Suppressor macrophage treated with lipopolysaccharide for 4 hours (primary cell): ENCODE measurements around the gene FAM20A.
"Not testable (repeated sequence)": the region's sequence is repeated elsewhere in the genome, so short reads cannot be mapped to it uniquely, and the experiment has no call there.

ENCODE experiments used
- DNase-seq: peaks from one replicate; pipeline ENCODE4 v3.0.0-alpha.2; 2020

FAM20A gene

DNA sequence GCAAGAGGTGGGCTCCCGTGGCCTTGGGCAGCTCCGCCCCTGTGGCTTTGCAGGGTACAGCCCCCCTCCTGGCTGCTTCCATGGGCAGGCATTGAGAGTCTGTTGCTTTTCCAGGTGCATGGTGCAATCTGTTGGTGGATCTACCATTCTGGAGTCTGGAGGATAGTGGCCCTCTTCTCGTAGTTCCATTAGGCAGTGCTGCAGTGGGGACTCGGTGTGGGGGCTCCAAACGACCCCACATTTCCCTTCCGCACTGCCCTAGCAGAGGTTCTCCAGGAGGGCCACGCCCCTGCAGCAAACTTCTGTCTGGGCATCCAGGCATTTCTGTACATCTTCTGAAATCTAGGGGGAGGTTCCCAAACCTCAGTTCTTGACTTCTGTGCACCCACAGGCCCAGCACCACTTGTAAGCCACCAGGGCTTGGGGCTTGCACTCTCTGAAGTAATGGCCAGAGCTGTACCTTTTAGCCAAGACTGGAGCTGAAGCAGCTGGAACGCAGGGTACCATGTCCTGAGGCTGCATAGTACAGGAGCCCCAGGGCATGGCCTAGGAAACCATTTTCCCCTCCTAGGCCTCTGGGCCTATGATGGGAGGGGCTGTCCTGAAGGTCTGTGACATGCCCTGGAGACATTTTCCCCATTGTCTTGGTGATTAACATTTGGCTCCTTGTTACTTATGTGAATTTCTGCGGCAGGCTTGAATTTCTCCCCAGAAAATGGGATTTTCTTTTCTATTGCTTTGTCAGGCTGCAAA is 82.9 kb downstream of the FAM20A start:
- no peak for DNase-seq

DNA sequence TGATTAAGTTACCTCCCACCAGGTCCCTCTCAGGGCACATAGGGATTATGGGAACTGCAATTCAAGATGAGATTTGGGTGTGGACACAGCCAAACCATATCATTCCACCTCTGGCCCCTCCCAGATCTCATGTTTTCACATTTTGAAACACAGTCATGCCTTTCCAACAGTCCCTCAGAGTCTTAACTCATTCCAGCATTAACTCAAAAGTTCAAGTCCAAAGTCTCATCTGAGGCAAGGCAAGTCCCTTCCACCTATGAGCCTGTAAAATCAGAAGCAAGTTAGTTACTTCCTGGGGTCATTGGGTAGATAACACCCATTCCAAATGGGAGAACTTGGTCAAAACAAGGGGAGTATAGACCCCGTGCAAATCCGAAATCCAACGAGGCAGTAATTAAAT is 83.6 kb downstream of the FAM20A start:
- not testable (repeated sequence) for DNase-seq

DNA sequence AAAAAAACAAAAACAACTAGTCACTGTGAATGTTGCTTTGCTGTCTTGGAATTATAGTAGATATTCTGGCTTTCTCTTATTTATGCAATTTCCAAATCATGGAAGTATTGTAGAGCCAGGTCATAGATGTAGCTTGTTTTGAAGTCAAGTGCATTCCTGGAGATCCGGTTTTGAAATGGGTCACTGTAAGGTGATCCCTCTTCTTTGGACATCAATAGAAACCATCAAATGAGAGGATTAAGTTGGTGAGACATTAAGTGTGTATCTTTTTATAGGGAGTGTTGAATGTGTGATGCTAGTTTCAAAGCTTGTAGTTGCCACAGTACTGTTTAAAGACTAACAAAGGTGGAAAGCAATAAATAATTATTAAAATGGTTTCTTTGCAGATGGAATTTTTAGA is 84.4 kb downstream of the FAM20A start:
- no peak for DNase-seq

DNA sequence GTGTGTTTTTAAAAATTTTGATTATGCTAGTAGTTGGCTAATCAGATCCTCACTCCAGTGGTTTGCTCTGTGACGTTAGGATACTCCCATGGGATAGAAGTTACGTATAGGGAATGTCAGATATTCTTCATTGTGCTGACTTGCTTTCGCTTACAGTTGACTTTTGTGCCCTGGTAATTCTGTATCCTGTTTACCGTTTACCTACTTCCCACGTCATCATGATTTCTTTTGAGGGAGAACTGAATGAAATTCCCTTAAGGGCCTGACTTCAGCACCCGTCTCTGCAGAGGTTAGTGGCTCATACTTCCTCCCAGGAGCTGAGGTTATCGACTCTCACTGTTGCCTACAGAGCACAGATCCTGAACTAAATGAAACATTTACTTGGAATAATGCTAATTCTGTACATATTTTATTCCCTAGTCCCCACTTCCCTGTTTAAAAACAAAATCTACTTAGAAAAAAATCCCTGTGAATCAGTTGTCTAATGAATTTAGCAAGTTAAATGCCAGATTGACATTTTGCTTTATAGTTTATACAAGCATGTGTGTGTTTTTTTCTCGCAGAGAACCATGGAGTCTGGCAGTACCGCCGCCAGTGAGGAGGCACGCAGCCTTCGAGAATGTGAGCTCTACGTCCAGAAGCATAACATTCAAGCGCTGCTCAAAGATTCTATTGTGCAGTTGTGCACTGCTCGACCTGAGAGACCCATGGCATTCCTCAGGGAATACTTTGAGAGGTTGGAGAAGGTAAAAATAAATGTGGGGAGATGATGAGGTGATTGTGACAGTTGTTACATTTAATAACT is 86.1 kb downstream of the FAM20A start:
- peak; percentile 54 for DNase-seq

DNA sequence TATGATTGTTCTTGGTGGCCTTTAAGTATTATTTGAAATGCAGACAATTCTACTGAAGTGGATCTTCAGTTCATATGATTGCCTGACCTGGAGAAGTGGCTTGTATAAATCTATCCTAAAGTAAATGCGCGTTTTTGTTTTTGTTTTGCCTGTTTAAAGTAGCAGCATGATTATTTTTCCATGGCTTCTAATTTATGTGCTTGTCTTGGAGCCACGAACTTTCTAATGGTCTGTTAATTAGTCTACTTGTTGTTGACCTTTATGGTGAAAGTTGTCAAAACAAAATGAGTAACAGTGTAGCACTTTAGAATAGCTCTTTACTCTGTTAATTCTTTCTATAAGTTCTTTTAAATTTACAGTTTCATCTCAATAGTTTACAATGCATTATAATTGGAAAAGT is 87.2 kb downstream of the FAM20A start:
- no peak for DNase-seq

DNA sequence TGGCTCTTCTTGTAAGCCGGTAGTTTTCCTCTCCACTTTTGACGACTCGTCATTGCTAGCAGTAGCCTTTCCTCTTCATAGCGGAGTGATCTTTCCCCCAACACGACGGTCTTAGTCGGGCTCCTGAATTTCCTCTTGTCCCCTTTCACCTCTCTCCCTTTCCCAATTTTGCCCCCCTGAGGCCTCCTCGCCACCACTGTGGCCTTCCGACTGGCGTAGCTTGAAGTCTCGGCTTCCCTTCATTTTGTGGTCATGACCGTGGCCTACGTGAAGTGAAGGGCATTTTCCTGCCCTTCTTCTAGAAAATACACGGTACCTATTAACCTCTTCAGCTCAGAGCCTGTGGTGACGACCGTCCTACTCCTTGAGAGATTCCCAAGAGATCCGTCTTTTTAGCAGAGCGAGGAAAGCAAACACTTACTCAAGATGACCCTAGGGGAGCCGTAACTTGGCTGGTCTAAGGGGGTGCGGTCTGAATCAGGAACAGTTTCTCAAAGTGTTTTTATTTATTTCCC is 88.2 kb downstream of the FAM20A start:
- peak; percentile 50 for DNase-seq

DNA sequence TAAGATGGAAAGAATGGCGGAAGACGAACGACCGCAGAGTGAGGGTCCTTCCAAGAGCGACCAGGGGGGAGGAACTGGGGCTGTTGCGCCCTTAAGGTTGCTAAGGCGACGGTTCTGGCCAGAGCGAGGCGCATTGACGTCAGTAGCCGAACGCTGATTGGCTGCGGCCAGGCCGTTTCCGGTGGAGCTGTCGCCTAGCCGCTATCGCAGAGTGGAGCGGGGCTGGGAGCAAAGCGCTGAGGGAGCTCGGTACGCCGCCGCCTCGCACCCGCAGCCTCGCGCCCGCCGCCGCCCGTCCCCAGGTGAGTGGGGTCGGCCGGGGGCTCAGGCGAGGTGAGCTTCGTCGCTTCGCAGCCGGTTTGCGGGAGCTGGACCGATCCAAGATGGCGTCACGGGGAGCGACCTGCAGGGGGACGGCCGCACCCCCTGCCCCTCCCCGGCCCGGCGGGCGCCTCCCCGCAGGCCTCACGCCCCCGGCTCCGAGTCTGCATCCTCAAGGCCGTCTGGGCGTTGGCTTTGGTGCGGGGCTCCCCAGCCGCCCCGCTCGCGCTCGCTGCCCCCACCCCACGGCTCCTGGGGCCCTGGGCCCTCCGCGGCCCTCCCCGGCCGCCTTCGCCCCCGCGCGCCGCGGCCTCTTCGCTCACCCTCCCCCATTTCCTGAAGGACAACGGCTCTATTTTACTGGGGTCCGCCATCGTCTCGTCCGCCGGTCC is 88.8 kb downstream of the FAM20A start, which contains the start of gene PRKAR1A:
PRKAR1A (plus strand) TSS at position 184 of the 713 bp plus-strand sequence. CDS start 2,970 bp downstream, outside the sequence.
- peak; percentile 94 for DNase-seq

DNA sequence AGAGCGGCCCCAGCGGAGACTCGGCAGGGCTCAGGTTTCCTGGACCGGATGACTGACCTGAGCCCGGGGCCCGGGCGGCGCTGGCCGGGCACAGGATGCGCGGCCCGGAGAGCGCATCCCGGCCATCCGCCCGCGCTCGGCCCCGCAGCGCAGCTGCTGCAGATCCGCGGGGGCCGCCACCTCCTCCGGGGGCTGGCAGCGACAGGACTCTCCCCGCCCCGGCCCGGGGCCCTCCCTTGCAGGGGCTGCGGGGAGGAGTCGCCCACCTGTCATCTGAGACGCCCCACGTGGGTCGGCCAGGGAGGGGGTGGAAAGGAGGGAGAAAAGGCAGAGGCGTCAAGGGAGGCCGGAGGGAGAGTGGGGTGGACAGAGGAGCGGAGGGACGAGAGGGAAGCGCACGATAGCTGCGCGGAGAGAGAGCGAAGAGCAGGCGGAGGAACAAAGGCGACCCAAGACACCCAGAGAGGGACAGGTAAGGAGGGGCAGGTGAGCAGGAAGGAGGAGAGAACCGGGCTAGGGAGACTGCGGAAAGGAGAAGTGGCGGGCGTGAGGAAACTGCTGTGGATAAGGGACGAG is 89.4 kb downstream of the FAM20A start:
- no peak for DNase-seq

DNA sequence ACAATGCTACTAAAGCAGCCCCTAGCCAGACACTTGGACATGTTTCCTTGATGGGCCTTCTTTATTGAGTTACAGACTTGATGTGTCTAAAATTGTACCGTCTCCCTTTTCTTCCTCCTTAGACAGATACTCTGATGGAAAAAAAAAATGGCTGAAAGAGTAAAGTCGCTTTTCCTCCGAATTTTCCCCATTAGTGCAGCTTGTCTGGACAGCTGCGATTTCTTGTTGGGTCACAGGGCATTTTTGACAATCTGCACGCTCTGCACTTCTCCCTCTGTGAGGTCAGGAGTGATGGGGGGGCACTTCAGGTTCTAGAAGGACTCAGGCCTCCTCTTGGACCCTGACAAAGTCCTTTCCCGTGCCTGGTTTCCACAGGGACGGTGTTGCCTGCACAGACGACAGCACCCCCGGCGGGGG is 89.9 kb downstream of the FAM20A start:
- DNase-seq, result no peak

DNA sequence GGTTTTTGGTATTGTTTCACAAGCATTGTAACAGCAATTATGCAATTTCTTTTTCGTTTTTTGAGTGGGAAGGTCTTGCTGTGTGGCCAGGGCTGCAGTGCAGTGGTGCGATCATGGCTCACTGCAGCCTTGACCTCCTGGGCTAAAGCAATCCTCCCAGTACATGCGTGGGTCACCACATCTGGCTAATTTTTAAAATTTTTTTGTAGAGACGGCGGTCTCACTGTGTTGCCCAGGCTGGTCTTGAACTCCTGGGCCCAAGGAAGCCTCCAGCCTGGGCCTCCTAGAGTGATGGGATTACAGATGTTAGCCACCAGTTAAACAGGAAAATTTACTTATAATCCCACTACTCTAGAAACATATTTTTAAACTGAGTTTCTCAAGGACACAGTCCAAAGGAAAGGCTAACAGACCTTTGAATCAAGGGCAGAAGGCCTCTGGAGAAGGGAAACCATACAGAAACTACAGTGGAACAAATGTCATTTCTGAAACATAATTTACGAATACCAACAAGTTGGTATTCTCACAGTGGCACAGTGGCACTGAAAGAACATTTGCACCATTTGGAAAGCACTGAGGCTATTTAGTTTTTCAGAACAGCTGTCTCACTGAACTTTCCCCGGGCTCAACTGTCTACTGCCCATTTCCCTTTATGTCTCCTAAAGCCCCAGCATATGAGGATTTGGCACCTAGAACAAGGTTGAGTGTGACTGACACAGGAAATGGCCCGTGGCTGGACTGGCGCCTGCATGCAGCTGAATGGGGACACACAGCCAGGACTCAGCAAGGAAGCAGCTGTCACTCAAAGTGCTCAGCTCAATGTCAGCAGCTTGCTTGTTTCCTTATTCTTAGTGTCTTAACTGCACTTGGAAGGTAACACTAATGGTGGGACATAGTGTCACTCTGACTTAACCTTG is 91.8 kb downstream of the FAM20A start:
- peak; percentile 71 for DNase-seq

DNA sequence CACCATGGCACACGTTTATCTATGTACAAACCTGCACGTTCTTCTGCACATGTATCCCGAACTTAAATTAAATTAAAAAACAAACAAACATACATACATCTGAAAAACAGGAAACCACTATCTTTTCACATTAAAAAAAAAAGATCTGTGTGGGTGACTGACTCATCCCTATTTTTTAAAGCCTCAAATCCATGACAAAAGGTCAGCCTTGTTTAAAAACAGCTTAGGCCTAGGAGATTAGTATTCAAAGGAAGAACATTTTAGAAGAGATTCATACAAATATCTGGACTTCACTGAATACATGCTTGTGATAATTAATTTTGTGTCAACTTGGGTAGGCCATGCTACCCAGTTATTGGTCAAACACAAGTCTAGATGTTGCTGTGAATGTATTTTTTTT is 93.6 kb downstream of the FAM20A start:
- peak; percentile 56 for DNase-seq

DNA sequence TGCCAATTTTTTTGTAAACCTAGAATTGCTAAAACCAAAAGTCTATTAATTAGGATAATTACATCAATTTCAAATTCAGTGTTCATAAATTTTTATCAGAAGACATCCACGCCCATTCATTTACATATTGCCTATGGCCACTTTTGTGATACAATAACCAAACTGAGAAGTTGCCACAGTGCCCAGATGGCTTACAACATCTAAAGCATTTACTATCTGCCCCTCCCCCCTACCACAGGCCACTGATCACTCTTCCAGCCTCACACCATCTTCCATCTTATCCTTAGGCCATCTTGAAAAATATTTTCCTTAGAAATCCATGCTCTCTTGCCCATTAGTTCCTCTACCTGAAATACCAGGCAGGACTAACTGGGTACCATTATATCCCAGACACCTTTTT is 95.2 kb downstream of the FAM20A start:
- peak; percentile 43 for DNase-seq

DNA sequence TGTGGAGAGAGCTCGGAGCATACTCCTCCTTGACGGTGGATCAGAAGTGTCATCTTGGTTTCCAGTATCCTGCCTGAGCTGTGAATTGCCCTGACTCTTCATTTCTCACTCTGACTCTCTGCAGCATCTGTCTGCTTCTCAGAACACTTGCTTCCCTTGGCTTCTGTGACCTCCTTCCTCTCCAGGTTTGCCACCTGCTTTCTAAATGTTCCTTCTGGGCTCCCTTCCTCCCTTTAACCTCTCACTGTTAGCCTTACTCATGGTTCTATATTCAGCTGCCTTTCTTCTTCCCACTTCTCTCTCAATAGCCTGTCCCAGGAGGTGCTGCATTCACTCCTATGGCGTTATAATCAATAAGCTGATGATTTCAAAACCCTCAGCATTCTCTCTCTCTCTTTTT is 100.1 kb downstream of the FAM20A start:
- no peak for DNase-seq

DNA sequence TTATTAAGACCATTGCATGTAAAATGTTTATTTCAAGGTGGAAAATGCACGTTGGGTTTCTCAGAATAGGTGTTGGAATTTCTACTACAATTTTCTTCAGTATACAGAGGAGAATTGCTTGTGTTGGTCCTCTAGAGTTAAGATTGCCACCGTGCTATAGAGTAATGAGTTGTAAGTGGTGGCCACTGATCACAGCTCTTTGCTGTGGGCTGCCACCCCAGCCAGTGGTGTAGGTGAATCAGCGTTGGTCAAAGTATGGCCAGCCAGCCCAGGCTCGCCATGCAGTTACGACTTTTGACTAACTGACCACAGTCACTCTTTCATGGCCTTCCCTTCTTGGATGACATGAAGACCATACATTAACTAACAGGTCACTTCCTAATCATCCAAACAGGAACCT is 101.6 kb downstream of the FAM20A start:
- DNase-seq, result no peak

DNA sequence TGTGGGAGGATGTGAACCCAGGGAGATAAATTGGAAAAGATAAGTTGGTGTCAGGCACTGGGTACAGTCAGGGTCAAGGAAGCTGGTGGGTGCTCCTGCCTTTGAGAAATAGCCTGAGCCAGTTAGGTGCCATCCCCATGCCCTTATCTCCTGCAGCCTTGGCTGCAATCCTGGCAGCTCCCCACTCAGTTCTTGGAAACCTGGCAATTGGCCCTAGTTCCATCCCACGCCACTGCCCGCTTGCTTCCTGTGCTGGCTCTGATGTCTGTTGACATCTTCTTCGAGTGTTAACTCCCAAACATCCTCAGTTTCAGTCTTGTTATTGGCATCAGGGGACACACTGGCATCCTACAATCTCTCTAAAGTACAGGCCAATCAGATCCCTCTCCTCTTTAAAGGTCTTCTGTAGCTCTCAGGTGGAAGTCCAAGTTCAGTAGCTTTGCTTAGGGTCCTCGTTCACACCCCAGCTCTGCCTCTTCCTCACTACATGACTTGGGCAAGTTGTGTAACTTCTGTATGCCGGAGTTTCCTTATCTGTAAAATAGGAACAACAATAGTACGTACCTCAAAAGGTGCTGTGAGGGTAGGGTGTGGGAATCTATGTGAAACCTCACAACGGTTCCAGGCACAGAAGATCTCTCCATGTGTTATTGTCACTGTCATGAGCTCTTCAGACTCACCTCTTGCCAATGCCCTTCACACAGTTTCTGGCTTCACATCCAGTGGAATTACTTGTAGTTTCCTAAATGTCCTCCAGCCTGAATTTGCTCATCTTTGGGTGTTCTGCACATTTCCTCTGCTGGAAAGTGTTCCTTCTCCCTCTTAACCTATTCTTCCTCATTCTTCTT is 102.5 kb downstream of the FAM20A start:
- peak; percentile 69 for DNase-seq

DNA sequence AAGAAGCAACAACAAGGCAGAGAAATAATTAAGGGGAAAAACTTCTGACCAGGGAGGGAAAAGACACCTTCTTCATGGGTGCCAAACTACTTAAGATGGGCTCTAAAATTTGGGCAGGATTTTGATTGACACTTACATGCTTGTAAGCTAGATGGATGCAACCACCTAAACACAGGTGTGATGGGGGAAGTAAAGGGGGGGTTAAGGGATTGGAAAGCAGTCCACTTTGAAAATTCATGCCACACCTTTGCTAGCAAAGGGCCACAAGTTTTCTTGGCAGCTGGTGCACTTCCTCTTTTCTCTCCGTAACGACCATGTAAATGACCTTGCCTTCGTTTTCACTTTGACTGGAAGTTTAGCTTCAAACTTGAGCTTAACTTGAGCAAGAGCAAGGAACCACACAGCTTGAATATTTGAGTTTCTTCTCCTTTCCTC is 103.3 kb downstream of the FAM20A start:
- peak; percentile 92 for DNase-seq

DNA sequence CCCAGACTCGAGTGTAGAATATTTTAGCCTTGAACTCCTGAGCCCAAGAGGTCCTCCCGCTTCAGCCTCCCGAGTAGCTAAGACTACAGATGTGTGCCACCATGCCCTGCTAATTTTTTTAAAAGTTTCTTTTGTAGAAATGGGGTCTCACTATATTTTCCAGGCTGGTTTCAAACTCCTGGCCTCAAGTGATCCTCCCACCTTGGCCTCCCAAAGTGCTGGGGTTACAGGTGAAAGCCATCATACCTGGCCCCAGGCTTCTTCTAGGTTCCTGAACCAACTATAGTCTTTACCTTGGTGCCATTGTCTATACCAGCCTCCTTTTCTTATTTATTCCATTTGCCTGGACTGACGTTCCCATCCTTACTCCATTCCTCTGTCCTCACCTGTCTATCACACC is 106.1 kb downstream of the FAM20A start:
- no peak for DNase-seq

DNA sequence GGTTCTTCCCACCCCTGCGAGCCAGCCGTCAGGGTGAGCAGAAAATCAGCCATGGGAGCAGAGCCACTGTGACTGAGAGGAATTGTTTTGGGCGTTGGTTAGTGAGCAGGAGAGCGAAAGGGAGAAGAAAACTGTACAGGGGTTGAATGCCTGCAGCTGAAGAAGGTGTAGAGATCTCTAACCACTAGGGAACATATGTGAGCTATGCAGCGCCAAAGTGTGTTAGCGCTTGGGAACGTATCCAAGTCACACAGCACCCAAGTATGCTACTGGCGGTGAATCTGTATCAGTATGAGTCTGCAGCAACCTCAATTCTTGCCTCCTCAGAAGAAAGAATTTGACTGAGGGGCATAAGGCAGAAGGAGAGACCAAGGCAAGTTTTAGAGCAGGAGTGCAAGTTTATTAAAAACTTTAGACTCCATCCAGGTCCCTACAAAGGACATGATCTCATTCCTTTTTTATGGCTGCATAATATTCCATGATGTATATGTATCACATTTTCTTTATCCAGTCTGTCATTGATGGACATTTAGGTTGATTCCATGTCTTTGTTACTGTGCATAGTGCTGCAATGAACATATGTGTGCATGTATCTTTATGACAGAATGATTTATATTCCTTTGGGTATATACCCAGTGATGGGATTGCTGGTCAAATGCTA is 108.6 kb downstream of the FAM20A start:
- DNase-seq, result not testable (repeated sequence)

DNA sequence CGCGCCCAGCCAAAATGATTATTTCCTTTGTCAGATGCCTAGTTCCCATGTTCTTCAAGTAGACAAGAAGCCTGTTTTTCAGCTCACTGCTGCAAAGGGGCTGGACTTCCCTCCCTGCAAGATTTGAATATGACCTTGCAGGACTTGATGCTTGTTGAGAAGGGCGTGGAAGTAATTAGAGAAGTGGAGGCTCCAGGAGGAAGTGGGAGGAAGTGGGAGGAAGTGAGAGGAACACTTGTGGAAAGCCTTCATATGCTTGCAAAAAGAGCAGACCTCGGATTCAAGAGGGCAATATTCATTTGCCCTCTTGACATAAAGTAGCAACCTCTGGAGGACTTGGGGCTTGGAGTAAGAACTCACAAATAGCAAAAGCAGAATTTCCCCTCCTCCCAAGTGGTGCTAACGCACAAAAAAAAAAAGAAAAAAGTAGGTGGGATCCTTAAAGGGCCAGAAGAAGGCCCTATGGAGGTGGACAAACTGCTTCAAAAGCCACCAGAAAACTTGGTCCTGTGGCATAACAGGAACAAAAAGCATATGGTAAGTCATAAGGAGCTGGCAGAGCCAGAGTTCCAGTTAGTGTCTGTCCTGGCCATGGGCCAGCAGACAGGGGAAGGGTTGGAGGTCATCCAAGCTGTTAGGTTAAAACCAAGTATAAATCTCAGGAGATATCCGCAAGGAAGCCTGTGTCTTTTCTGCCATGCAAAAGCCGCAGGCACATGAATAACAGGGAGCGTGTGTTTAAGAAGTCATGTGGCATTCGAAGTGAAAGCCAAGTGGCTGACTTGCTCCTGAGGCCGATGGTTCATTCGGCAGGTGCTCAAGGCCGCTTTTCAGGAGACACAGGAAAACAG is 109.6 kb downstream of the FAM20A start:
- peak; percentile 84 for DNase-seq
